Choroid plexus epithelial cell (primary cell): ENCODE measurements around the gene ERH.

Source experiments
- DNase-seq: peaks from one replicate; pipeline ENCODE4 v3.0.0-alpha.2; 2010; ENCODE audit warnings: low read depth
- H3K4me3 ChIP-seq: 2 replicates; pipeline ENCODE4 v1.5.1; 2011; ENCODE audit warnings: low read depth, mild to moderate bottlenecking, control low read depth, low read length, moderate library complexity
- CTCF ChIP-seq: conservative IDR thresholded peaks from 2 replicates; pipeline ENCODE4 v1.5.1; 2011; ENCODE audit warnings: low read depth, mild to moderate bottlenecking, control low read depth, inconsistent platforms, low read length, moderate library complexity

Gene ERH

GRCh38 chr14:69342928-69343525 lies 55.1 kb downstream of the ERH start:
- DNase-seq = no peak
- no peak for TF ChIP-seq CTCF
- H3K4me3 ChIP-seq = no peak overlapping the region

- no peak for DNase-seq
- TF ChIP-seq CTCF = no peak
- no peak overlapping the region for H3K4me3 ChIP-seq
Measured at GRCh38 chr14:69339426-69339825, 58.7 kb downstream of the ERH start.

GRCh38 chr14:69337984-69338383 lies 60.1 kb downstream of the ERH start:
- H3K4me3 ChIP-seq = no peak overlapping the region
- no peak for DNase-seq
- no peak for TF ChIP-seq CTCF

- no peak for DNase-seq
- no peak overlapping the region for H3K4me3 ChIP-seq
- no peak for TF ChIP-seq CTCF
Measured at GRCh38 chr14:69335371-69335771, 62.7 kb downstream of the ERH start.

GRCh38 chr14:69334576-69334975 lies 63.5 kb downstream of the ERH start:
- H3K4me3 ChIP-seq = no peak overlapping the region
- no peak for DNase-seq
- TF ChIP-seq CTCF = no peak

GRCh38 chr14:69333791-69334337 lies 64.2 kb downstream of the ERH start:
- TF ChIP-seq CTCF = no peak
- DNase-seq = no peak
- H3K4me3 ChIP-seq = no peak overlapping the region

GRCh38 chr14:69332782-69333395 lies 65.2 kb downstream of the ERH start:
- DNase-seq = no peak
- no peak for TF ChIP-seq CTCF
- no peak overlapping the region for H3K4me3 ChIP-seq
